GM12874 (cell line): ENCODE measurements around the gene CAPSL.

Experiments used
- CTCF ChIP-seq: IDR thresholded peaks from 2 replicates; pipeline ENCODE4 v1.5.1; 2011; ENCODE audit warnings: low read depth, mild to moderate bottlenecking, control low read depth, low read length, moderate library complexity; ENCODE audit not compliant: insufficient read depth

The CAPSL gene

GRCh38 chr5:35857606-35858205, 80.7 kb downstream of the CAPSL start:
- TF ChIP-seq CTCF, result no peak

GRCh38 chr5:35856765-35857351, 81.6 kb downstream of the CAPSL start, which contains the start of gene IL7R:
Gene IL7R, plus strand, starts transcription at chr5:35856891. Its CDS starts 87 bp downstream, at chr5:35856978.
- no peak for TF ChIP-seq CTCF

GRCh38 chr5:35855187-35855586, 83.2 kb downstream of the CAPSL start:
- no peak for TF ChIP-seq CTCF
